Activated CD8-positive, alpha-beta memory T cell treated with anti-CD3 and anti-CD28 coated beads, Interleukin-2, amount 50 U/mL, for 1 hour (primary cell): ENCODE measurements around the gene ACTL8.
"Not testable (repeated sequence)": the region's sequence is repeated elsewhere in the genome, so short reads cannot be mapped to it uniquely, and the experiment has no call there.

Source experiments
- DNase-seq: peaks from one replicate; pipeline ENCODE4 v3.0.0-alpha.2; 2020; ENCODE audit errors: extremely low read depth

Gene ACTL8

GRCh38 chr1:17735348-17735747 is 19.8 kb upstream of the ACTL8 start:
- no peak for DNase-seq

GRCh38 chr1:17735793-17736192 is 19.3 kb upstream of the ACTL8 start:
- no peak for DNase-seq

GRCh38 chr1:17736625-17737024 is 18.5 kb upstream of the ACTL8 start:
- DNase-seq = no peak

GRCh38 chr1:17739050-17739449 is 16.1 kb upstream of the ACTL8 start:
- no peak for DNase-seq

- DNase-seq = no peak
These were observed 14.1 kb upstream of the ACTL8 start for GRCh38 chr1:17741052-17741451.

GRCh38 chr1:17742583-17742982 is 12.6 kb upstream of the ACTL8 start:
- no peak for DNase-seq

- no peak for DNase-seq
These were observed 12.0 kb upstream of the ACTL8 start for GRCh38 chr1:17743008-17743647.

- DNase-seq = no peak
These were observed 11.2 kb upstream of the ACTL8 start for GRCh38 chr1:17743925-17744324.

- no peak for DNase-seq
These were observed 10.3 kb upstream of the ACTL8 start for GRCh38 chr1:17744666-17745478.

- DNase-seq = no peak
These were observed 9.6 kb upstream of the ACTL8 start for GRCh38 chr1:17745479-17745955.

GRCh38 chr1:17746281-17746680 is 8.9 kb upstream of the ACTL8 start:
- not testable (repeated sequence) for DNase-seq

GRCh38 chr1:17746920-17747319 is 8.2 kb upstream of the ACTL8 start:
- DNase-seq = no peak

GRCh38 chr1:17750333-17750732 is 4.8 kb upstream of the ACTL8 start:
- no peak for DNase-seq

- DNase-seq = no peak
These were observed 2.8 kb upstream of the ACTL8 start for GRCh38 chr1:17752356-17752755.

GRCh38 chr1:17757426-17757825 is 2.3 kb downstream of the ACTL8 start:
- DNase-seq = no peak

- no peak for DNase-seq
These were observed 4.0 kb downstream of the ACTL8 start for GRCh38 chr1:17759114-17759513.

GRCh38 chr1:17762313-17762712 is 7.2 kb downstream of the ACTL8 start:
- DNase-seq = no peak

GRCh38 chr1:17763417-17763816 is 8.3 kb downstream of the ACTL8 start:
- no peak for DNase-seq

- DNase-seq = no peak
These were observed 8.9 kb downstream of the ACTL8 start for GRCh38 chr1:17763995-17764394.

GRCh38 chr1:17764591-17764990 is 9.5 kb downstream of the ACTL8 start:
- DNase-seq = no peak

- DNase-seq = no peak
These were observed 10.6 kb downstream of the ACTL8 start for GRCh38 chr1:17765444-17766411.

- no peak for DNase-seq
These were observed 13.6 kb downstream of the ACTL8 start for GRCh38 chr1:17768651-17769241.
